NOMO-1 treated with dmso at 0.1 percent for 144 hours (cell line): ENCODE data around the gene ADA.
"Not testable (repeated sequence)": the region's sequence is repeated elsewhere in the genome, so short reads cannot be mapped to it uniquely, and the experiment has no call there.

Experiments
- DNase-seq: peaks from one replicate; lab custom pipeline; 2025; ENCODE audit not compliant: unreplicated experiment; lab: John Stamatoyannopoulos, UW

ADA gene

GRCh38 chr20:44651684-44652423, at the start of gene ADA:
ADA (minus strand) TSS chr20:44651699; CDS start chr20:44651607, 92 bp downstream.
- DNase-seq: peak; percentile 27

GRCh38 chr20:44700306-44700705, 48.8 kb upstream of the ADA start:
- DNase-seq: no peak

DNA sequence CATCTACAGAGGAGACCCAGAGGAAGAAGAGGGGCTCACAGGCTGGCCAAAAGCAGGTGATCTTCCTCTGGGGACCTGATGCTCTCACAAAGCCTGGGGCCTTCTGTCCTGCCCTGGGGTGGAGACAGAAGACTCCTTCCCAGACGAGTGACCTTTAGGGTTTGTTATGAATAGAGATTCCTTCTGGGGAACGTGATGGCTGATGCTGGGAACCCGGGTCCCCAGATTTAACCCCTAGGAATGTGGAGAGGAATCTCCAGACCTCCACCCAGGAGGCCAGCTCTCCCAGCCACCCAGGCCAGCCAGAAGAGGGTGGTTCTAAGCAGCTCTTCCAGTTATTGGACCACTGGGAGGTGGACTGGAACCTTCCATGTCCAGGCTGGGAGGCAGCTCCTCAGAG, 46.9 kb upstream of the ADA start:
- DNase-seq: no peak

- not testable (repeated sequence) for DNase-seq
Observed at GRCh38 chr20:44697041-44697440, 45.5 kb upstream of the ADA start.

GRCh38 chr20:44696315-44696714, 44.8 kb upstream of the ADA start:
- DNase-seq: no peak

- no peak for DNase-seq
Observed at GRCh38 chr20:44695674-44696300, 44.3 kb upstream of the ADA start.

GRCh38 chr20:44695295-44695673, 43.8 kb upstream of the ADA start:
- DNase-seq: no peak

- DNase-seq: no peak
Observed at GRCh38 chr20:44694159-44694558, 42.7 kb upstream of the ADA start.

DNA sequence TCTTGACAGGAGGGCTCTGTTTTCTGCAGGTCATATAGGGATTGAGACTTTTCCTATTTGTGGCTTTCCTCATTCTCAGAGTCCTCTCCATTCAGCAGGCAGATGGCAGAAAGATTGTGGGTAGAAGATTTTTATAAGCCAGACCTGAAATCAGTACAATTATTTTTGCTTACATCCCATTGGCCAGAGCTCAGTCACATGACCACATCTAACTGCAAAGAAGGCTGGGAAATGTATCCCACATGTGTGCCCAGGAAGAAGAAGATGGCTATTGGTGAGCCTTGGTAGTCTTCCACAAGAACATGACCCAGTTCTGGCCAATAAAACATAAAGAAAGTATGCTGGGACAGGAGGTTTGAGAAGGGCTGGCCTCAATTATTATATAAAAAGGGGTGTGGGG, 42.1 kb upstream of the ADA start:
- DNase-seq: no peak

GRCh38 chr20:44692932-44693480, 41.5 kb upstream of the ADA start:
- no peak for DNase-seq

GRCh38 chr20:44691424-44692423, 40.2 kb upstream of the ADA start:
- no peak for DNase-seq

- DNase-seq: no peak
Observed at GRCh38 chr20:44690781-44691423, 39.4 kb upstream of the ADA start.

DNA sequence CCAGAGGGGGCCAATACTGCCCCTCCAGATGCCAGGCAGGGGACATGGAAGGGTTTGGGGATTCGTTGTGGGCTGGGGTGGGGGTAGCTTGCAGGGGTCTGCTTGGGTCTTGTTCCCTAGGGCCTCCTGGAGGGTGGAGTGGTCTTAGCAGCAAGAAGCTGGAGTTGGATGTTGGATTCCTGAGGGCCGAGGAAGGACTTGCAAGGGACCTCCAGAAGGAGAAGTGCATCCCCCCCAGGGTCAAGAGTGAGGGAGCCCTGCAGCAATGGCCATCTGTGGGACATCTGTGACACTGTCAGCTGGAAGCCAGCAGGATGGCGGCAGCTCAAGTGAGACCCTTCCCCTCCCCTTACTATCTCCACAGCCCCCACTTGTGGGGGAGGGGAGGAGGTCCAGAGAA, 38.3 kb upstream of the ADA start:
- no peak for DNase-seq

GRCh38 chr20:44688053-44688625, 36.6 kb upstream of the ADA start:
- DNase-seq: no peak

DNA sequence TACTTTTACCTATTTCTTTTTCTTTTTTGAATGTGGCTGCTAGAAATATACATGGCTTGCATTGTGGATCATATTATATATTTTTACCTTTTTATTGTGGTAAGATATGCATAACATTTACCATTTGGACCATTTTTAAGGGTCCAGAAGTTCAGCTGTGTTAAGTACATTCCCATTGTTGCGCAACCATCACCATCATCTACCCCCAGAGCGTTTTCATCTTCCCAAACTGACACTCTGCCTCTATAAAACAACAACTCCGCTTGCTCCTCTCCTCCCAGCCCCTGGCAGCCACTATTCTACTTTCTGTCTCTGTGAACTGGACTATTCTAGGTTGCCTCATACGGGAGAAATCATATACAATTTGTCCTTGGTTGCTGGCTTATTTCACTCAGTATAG, 35.4 kb upstream of the ADA start:
- DNase-seq: no peak

DNA sequence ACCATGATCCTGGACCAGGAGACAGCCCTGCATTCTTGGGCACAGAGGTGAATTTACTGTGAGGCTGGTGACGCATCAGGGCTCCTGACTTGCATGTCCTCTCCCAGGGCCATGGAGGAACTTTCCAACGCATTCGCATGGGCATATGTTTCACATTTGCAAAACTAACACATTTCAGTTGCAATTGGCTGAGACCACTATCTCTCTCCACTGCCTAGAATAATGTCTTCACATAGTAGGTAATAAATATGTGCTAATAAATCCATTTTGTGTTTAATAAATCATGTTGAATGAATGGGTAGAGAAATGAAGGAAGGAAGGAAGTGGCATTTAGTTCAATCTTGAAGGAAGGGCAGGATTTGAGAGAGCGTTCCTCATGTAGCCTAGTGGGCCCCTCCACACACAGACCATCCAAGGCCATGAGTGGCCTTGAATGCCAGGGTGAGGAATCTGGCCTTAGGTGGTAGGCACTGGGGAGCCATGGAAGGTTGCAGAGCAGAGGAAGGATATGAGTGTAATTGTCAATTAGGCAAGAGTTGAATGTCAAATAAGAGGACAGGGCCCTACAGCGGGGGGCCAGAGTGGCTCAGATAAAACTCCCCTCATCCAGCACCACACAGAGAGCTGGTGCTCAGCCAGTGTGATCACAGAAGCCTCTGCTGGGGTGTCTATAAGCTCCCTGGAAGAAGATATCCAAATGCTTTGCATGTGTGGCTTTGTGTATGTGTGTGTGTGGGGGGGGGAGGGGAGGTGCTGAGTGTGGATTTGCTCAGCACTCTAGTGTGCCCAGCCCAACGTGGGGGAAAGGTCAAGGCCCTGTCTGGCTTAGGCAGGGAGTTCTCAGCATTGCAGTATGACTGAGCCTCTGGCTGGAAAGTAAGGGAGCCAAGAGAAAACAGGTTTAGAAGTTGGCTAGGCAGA, 32.8 kb upstream of the ADA start:
- DNase-seq: no peak

DNA sequence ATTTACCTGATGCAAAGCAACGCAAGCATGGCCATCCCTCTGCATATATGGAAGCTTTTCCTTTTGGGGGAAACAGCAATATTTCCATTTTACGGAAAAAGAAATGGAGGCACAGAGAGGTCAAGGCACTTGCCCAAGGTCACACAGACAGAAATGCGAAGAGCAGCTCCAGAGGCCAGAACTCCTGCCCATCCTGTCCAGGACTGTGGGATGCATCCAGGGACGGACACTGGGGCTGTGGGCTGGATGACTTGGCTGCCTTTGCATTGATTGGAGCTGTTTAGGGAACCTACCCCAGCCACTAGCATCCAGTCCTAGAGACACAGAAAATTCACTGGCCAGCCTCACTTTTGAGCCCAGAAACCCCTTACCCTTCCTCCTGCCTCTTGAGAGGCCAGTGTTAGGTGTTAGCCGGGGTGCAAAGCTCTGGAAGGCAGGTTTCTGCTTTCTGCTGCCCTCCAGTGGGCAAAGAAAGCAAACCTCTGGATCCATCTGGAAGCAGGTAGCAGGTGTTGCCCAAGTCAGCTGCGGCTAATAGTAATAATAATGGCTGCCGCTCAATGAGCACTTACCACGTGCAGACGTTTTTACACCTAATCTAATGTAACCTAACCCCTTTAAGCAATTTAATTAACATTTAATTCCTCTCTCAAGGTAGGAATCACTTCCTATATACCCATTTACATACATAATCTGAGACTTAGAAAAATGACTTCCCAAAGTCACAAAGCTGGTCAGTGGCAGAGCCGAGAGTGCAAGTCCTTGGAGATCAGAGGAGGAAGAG, 32.0 kb upstream of the ADA start:
- no peak for DNase-seq

- no peak for DNase-seq
Observed at GRCh38 chr20:44681796-44682566, 30.5 kb upstream of the ADA start.
